H1 (cell line): ENCODE data around the gene FRMD4A. TPM values are rescaled to one million over a fixed set of nuclear protein-coding genes. Genes with fewer than 3 reads are reported as not detected.

Experiments
- CTCF ChIA-PET: fragments of 300-600 bp; sonication (Branson Sonifier 250); formaldehyde crosslinking; loops from one replicate; lab custom pipeline; 2021; ENCODE audit not compliant: partially characterized antibody; lab: Charles Lee
- POLR2A ChIA-PET: fragments of 300-600 bp; sonication (Branson Sonifier 250); formaldehyde crosslinking; loops from one replicate; lab custom pipeline; 2021; ENCODE audit warnings: inconsistent platforms; ENCODE audit not compliant: partially characterized antibody; lab: Charles Lee
- DNase-seq, 2 experiments: peaks; one replicate each; pipeline versions ENCODE4 v3.0.0 to v3.0.0-alpha.2; 2010 to 2022; ENCODE audit warnings: low spot score in 2 of 2, low read depth in 1 of 2, mixed read lengths in 1 of 2
- FAIRE-seq: peaks from 2 replicates; lab custom pipeline; 2011; peaks lifted over from hg19 to GRCh38; lab: Jason Lieb, UNC
- H2AFZ ChIP-seq: 2 replicates; pipeline ENCODE4 v1.8.1; 2012; ENCODE audit warnings: low read length, inconsistent platforms
- H2AK5ac ChIP-seq: 2 replicates; pipeline ENCODE4 v1.6.1; 2013; ENCODE audit warnings: low read depth, low read length
- H2BK120ac ChIP-seq: replicated peaks from 2 replicates; pipeline ENCODE3; 2013; ENCODE audit warnings: low read depth, low read length, inconsistent platforms
- H2BK12ac ChIP-seq: 2 replicates; pipeline ENCODE4 v1.6.1; 2013; ENCODE audit warnings: low read depth, low read length
- H2BK15ac ChIP-seq: 2 replicates; pipeline ENCODE4 v1.6.1; 2013; ENCODE audit warnings: low read length
- H2BK20ac ChIP-seq: 2 replicates; pipeline ENCODE4 v1.6.1; 2013; ENCODE audit warnings: low read length
- H2BK5ac ChIP-seq: 2 replicates; pipeline ENCODE4 v1.6.1; 2013; ENCODE audit warnings: low read depth, low read length
- H3K14ac ChIP-seq: 2 replicates; pipeline ENCODE4 v1.6.1; 2013; ENCODE audit warnings: inconsistent platforms; ENCODE audit not compliant: insufficient read length
- H3K18ac ChIP-seq: 2 replicates; pipeline ENCODE4 v1.6.1; 2013; ENCODE audit warnings: low read length; ENCODE audit errors: extremely low read depth
- H3K23ac ChIP-seq: 2 replicates; pipeline ENCODE4 v1.6.1; 2013; ENCODE audit warnings: inconsistent platforms; ENCODE audit not compliant: insufficient read length
- H3K23me2 ChIP-seq: 2 replicates; pipeline ENCODE4 v1.6.1; 2013; ENCODE audit warnings: low read depth, low read length
- H3K27ac ChIP-seq: 2 replicates; pipeline ENCODE4 v1.6.1; 2011; ENCODE audit warnings: low read depth, low read length, inconsistent platforms
- H3K27me3 ChIP-seq, 4 experiments: replicated peaks in 1 of 4; 1 replicate in 1 of 4; 2 replicates in 3 of 4; pipeline versions ENCODE4 v1.6.1 to v1.8.1; 2011 to 2013; ENCODE audit warnings: low read length in 3 of 4, mild to moderate bottlenecking in 3 of 4, inconsistent platforms in 2 of 4, mixed read lengths in 2 of 4, moderate library complexity in 1 of 4; ENCODE audit not compliant: control insufficient read depth in 3 of 4, insufficient read depth in 3 of 4; ENCODE audit errors: extremely low read depth in 1 of 4
- H3K36me3 ChIP-seq, 4 experiments: 2 replicates each; pipeline versions ENCODE4 v1.6.1 to v1.8.1; 2011 to 2013; ENCODE audit warnings: mild to moderate bottlenecking in 4 of 4, low read length in 3 of 4, moderate library complexity in 2 of 4, control low read depth in 1 of 4, inconsistent platforms in 1 of 4; ENCODE audit not compliant: insufficient read depth in 4 of 4, control insufficient read depth in 2 of 4
- H3K4ac ChIP-seq: replicated peaks from 2 replicates; pipeline ENCODE3; 2013; ENCODE audit warnings: low read length, low read depth, mixed read lengths, inconsistent platforms; ENCODE audit not compliant: insufficient read length
- H3K4me1 ChIP-seq, 4 experiments: replicated peaks in 1 of 4; 1 replicate in 1 of 4; 2 replicates in 3 of 4; pipeline versions ENCODE4 v1.6.1 to v1.8.1; 2011 to 2013; ENCODE audit warnings: low read length in 3 of 4, inconsistent platforms in 2 of 4, mixed read lengths in 1 of 4; ENCODE audit not compliant: insufficient read depth in 4 of 4, control insufficient read depth in 3 of 4
- H3K4me2 ChIP-seq, 2 experiments: 2 replicates each; pipeline versions ENCODE4 v1.6.1 to v1.8.1; 2011 to 2013; ENCODE audit warnings: low read depth in 2 of 2, low read length in 2 of 2, control low read depth in 1 of 2, inconsistent platforms in 1 of 2, mild to moderate bottlenecking in 1 of 2; ENCODE audit not compliant: insufficient read depth in 1 of 2
- H3K4me3 ChIP-seq, 4 experiments: fragments of 200-600, 300-600 bp in 1 of 4; sonication (generic), shearing (Covaris generic), sonication (Bioruptor Twin) in 1 of 4; 2 replicates each; pipeline versions ENCODE4 v1.5.1 to v1.8.1; 2011 to 2016; ENCODE audit warnings: low read length in 4 of 4, low read depth in 3 of 4, control low read depth in 2 of 4, inconsistent platforms in 2 of 4, mild to moderate bottlenecking in 2 of 4, mixed read lengths in 1 of 4, moderate library complexity in 1 of 4; ENCODE audit not compliant: insufficient read depth in 2 of 4; ENCODE audit errors: extremely low read depth in 1 of 4
- H3K56ac ChIP-seq: replicated peaks from 2 replicates; pipeline ENCODE3; 2013; ENCODE audit warnings: low read depth, mild to moderate bottlenecking, mixed read lengths, low read length, inconsistent platforms; ENCODE audit not compliant: insufficient read length
- H3K79me1 ChIP-seq: 2 replicates; pipeline ENCODE4 v1.6.1; 2013; ENCODE audit warnings: low read depth, low read length, control low read depth
- H3K79me2 ChIP-seq, 2 experiments: 2 replicates each; pipeline versions ENCODE4 v1.6.1 to v1.8.1; 2012 to 2013; ENCODE audit warnings: low read length in 2 of 2, mild to moderate bottlenecking in 2 of 2, inconsistent platforms in 1 of 2; ENCODE audit not compliant: insufficient read depth in 2 of 2, control insufficient read depth in 1 of 2
- H3K9ac ChIP-seq, 4 experiments: replicated peaks in 1 of 4; 1 replicate in 1 of 4; 2 replicates in 3 of 4; pipeline versions ENCODE4 v1.6.1 to v1.8.1; 2011 to 2013; ENCODE audit warnings: low read depth in 3 of 4, low read length in 3 of 4, control low read depth in 2 of 4, mild to moderate bottlenecking in 2 of 4, moderate library complexity in 2 of 4, inconsistent platforms in 1 of 4; ENCODE audit errors: extremely low read depth in 1 of 4
- H3K9me3 ChIP-seq, 2 experiments: 2 replicates each; pipeline versions ENCODE4 v1.6.1 to v1.8.1; 2012 to 2013; ENCODE audit warnings: mild to moderate bottlenecking in 2 of 2, moderate library complexity in 2 of 2, control low read depth in 1 of 2, inconsistent platforms in 1 of 2, low read depth in 1 of 2, low read length in 1 of 2, mixed read lengths in 1 of 2; ENCODE audit not compliant: insufficient read depth in 2 of 2
- H4K20me1 ChIP-seq, 2 experiments: replicated peaks in 1 of 2; 2 replicates each; pipeline versions ENCODE3 to v1.8.1; 2011 to 2013; ENCODE audit warnings: inconsistent platforms in 2 of 2, low read length in 2 of 2, mild to moderate bottlenecking in 1 of 2; ENCODE audit not compliant: insufficient read depth in 2 of 2, control insufficient read depth in 1 of 2
- H4K5ac ChIP-seq: 2 replicates; pipeline ENCODE4 v1.6.1; 2013; ENCODE audit warnings: low read length, low read depth, mixed read lengths, inconsistent platforms; ENCODE audit not compliant: insufficient read length
- H4K8ac ChIP-seq: 2 replicates; pipeline ENCODE4 v1.8.0; 2013; ENCODE audit warnings: mild to moderate bottlenecking, moderate library complexity, low read length, inconsistent platforms; ENCODE audit not compliant: insufficient read depth; ENCODE audit errors: extremely low read depth
- H4K91ac ChIP-seq: replicated peaks from 2 replicates; pipeline ENCODE3; 2013; ENCODE audit warnings: low read length, mixed read lengths, inconsistent platforms; ENCODE audit not compliant: insufficient read length
- ASH2L ChIP-seq: fragments of 200-600, 300-600 bp; sonication (generic); IDR thresholded peaks from one replicate; pipeline ENCODE4 v1.7.1; 2017; ENCODE audit warnings: low read length
- BRCA1 ChIP-seq: IDR thresholded peaks from 2 replicates; pipeline ENCODE4 v1.6.1; 2012; ENCODE audit warnings: low read depth, low read length, improper control_type of control experiment
- CHD1 ChIP-seq: IDR thresholded peaks from 2 replicates; pipeline ENCODE4 v1.6.1; 2012; ENCODE audit warnings: low read depth, low read length, improper control_type of control experiment
- CREB1 ChIP-seq: IDR thresholded peaks from 2 replicates; pipeline ENCODE4 v1.6.1; 2012; ENCODE audit warnings: inconsistent platforms
- EGR1 ChIP-seq: IDR thresholded peaks from 2 replicates; pipeline ENCODE4 v1.6.1; 2011; ENCODE audit warnings: low read depth, low read length, borderline replicate concordance
- FOSL1 ChIP-seq: IDR thresholded peaks from 2 replicates; pipeline ENCODE4 v1.6.1; 2011; ENCODE audit warnings: mild to moderate bottlenecking, low read depth, low read length, moderate library complexity; ENCODE audit not compliant: insufficient read depth
- GABPA ChIP-seq: IDR thresholded peaks from 2 replicates; pipeline ENCODE4 v1.6.1; 2011; ENCODE audit warnings: mild to moderate bottlenecking, low read length, moderate library complexity, borderline replicate concordance; ENCODE audit not compliant: insufficient read depth
- MAX ChIP-seq: IDR thresholded peaks from 2 replicates; pipeline ENCODE4 v1.6.1; 2012; ENCODE audit warnings: inconsistent platforms
- RBBP5 ChIP-seq: IDR thresholded peaks from 2 replicates; pipeline ENCODE4 v1.7.1; 2012; ENCODE audit warnings: low read depth, mild to moderate bottlenecking, inconsistent platforms, low read length, moderate library complexity, borderline replicate concordance
- RXRA ChIP-seq: IDR thresholded peaks from 2 replicates; pipeline ENCODE4 v1.6.1; 2011; ENCODE audit warnings: low read depth, mild to moderate bottlenecking, low read length, moderate library complexity; ENCODE audit not compliant: insufficient read depth
- SIN3A ChIP-seq, 2 experiments: IDR thresholded peaks in 1 of 2; conservative IDR thresholded peaks in 1 of 2; 2 replicates each; pipeline ENCODE4 v1.6.1; 2011 to 2012; ENCODE audit warnings: low read length in 2 of 2, improper control_type of control experiment in 1 of 2, low read depth in 1 of 2, mild to moderate bottlenecking in 1 of 2
- TBP ChIP-seq: IDR thresholded peaks from 2 replicates; pipeline ENCODE4 v1.6.1; 2011; ENCODE audit warnings: low read depth, low read length, improper control_type of control experiment
- USF2 ChIP-seq: IDR thresholded peaks from 2 replicates; pipeline ENCODE4 v1.6.1; 2011; ENCODE audit warnings: low read length, improper control_type of control experiment
- YY1 ChIP-seq: IDR thresholded peaks from 2 replicates; pipeline ENCODE4 v1.6.1; 2011; ENCODE audit warnings: low read depth, mild to moderate bottlenecking, low read length
- WGBS, 2 experiments: shearing (Covaris generic) in 1 of 2; methylation state at CpG; one replicate each; pipeline versions ENCODE4 v1.1.6 to v1.1.7; 2013 to 2015; ENCODE audit warnings: low lambda C conversion rate in 2 of 2, mixed read lengths in 2 of 2, inconsistent platforms in 1 of 2, low coverage in 1 of 2, missing lambda C conversion rate in 1 of 2; ENCODE audit not compliant: insufficient replicate concordance in 2 of 2, insufficient coverage in 1 of 2, insufficient read length in 1 of 2; ENCODE audit errors: extremely low coverage in 1 of 2, missing lambda C conversion rate in 1 of 2; 5-methylcytosine and 5-hydroxymethylcytosine counted together
- polyA plus RNA-seq, 7 experiments: library from polyadenylated mRNA; depleted of rRNA in 3 of 7; stranded (reverse) in 5 of 7; unstranded in 2 of 7; fragments of >200 nt in 5 of 7; fragments of 200-250 nt in 2 of 7; gene quantifications; 1 replicate in 5 of 7; 2 replicates in 1 of 7; 4 replicates in 1 of 7; pipeline versions ENCODE4 v1.2.1 to v1.2.3, GENCODE V29; 2011 to 2013; ENCODE audit warnings: missing spikeins in 2 of 7, mixed read lengths in 2 of 7
- total RNA-seq: library from RNA; stranded (reverse); fragmentation: NEBNext Ultra II Directional; extraction: Animal tissue kit (Norgen Biotek cat#: 25700); gene quantifications from 2 replicates; pipeline ENCODE4 v1.2.1, GENCODE V29; 2021

The FRMD4A gene
- total and polyA plus RNA-seq, 2 of the 8 experiments (the other 6 are each of a cell fraction or from before 2014, with no cell fraction given): 38.6 to 39.6 TPM

DNA sequence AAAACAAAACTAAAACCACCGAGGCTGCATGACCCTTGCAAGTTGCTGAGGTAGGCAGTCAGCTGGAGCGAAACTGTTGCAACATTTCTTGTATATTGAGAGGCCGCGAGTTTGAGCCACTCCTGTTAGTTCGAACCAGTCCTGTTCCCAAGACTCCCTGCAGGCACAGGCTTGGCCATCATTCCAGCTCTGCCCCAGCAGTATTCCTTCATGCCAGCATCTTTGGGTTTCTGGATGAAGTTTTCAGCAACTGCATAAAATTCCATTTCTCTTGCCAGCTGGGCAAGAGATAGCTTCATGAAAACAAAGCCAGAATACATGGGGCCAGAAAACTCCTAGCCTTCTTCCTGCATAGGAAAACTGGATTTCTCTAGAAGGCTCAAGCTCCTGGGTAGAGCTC is 207.6 kb downstream of the FRMD4A start:
- Histone ChIP-seq H3K4me1 (no peaks in the 10 kb centered on the region; a peak in 1 of 7 replicates), H2BK20ac (no peak overlapping the region), H3K4me3 (no peak overlapping the region), H3K36me3 (no peaks in the 10 kb centered on the region), H3K56ac (no peak overlapping the region), H3K18ac (no peak overlapping the region), H3K9me3 (no peaks in the 10 kb centered on the region), H2BK12ac (no peak overlapping the region), H3K79me1 (no peaks in the 10 kb centered on the region), H4K20me1 (no peaks in the 10 kb centered on the region), H3K79me2 (no peaks in the 10 kb centered on the region), H4K5ac (no peak overlapping the region), H4K91ac (no peak overlapping the region), H2BK120ac (no peak overlapping the region), H2BK5ac (no peak overlapping the region), H3K9ac (no peak overlapping the region), H3K27ac (no peak overlapping the region), H3K4ac (no peak overlapping the region), H4K8ac (no peak overlapping the region), H3K23me2 (no peaks in the 10 kb centered on the region), H2BK15ac (no peak overlapping the region), H3K14ac (no peak overlapping the region), H3K4me2 (no peak overlapping the region), H2AFZ (no peak overlapping the region), H3K27me3 (no peaks in the 10 kb centered on the region), H3K23ac (no peak overlapping the region), H2AK5ac (no peak overlapping the region)
- FAIRE-seq (no peak), DNase-seq (no peak)
- WGBS, 2 experiments: 95% methylated on average over 5 of the region's 5 CpGs; no CpG with 5 or more reads in 1 of the 2 experiments
- ChIA-PET POLR2A (no interaction called here), CTCF (interaction anchor here (0.8 to 1.4 kb wide), 3 partner anchors 9 to 463 kb away, joined by 3 to 6 read pairs (median 3); no protein-coding TSS in a partner anchor)
- TF ChIP-seq SIN3A (conservative IDR thresholded peaks at IDR 0.05 in 1 of 2, IDR thresholded peaks at IDR 0.05 in 1 of 2; ENCODE audit: low read depth in 1 of 2, low read length in 2 of 2): no peak
- no peak for TF ChIP-seq CREB1
- no peak for TF ChIP-seq RBBP5
- no peak for TF ChIP-seq ASH2L
- no peak for TF ChIP-seq USF2
- TF ChIP-seq FOSL1: no peak
- TF ChIP-seq TBP: no peak
- TF ChIP-seq EGR1: no peak
- no peak for TF ChIP-seq CHD1
- no peak for TF ChIP-seq MAX
- TF ChIP-seq RXRA: no peak
- TF ChIP-seq BRCA1: no peak
- TF ChIP-seq GABPA: no peak
- no peak for TF ChIP-seq YY1
